ENCODE data around the gene FAM3B.
A peak's percentile ranks its signal among the peaks of the same experiment; 100 is the strongest.
"Not testable (repeated sequence)": the region's sequence is repeated elsewhere in the genome, so short reads cannot be mapped to it uniquely, and the experiment has no call there.

Gene FAM3B

DNA sequence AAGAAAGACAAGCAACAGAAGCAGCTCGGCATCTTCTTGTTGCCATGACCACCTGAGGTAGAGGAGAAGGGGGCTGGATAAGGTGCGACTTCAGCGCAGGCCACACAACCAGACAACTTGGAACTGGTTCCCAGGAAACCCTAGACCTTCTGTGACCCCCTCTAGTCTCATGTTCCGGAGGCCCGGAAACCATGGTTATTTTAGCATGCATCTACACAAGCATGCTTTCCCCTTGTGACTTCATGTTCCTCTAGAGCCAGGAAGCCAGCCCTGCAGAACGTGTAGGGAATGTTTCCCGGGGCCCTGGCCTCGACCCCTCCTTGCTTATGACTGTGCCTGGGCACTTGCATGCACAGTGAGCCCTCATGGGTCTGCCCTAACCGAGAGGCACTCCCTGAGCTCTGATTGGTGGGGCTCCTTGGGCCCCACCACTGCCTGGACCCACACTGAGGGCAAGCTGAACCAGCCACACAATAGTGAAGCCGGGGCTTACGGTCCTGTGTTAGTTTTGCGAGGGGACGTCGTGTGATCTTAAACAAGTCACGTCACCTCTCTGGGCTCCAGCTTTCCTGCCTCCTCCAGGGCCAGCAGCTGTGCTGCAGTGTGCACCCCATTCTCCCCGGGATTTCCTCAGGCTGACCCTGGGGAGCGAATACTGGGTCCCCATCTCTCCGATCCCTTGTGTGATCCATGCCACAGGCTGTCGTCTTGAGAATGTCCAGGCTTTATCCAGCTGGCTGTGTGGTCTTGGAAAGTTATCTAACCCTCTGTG lies 33.2 kb downstream of the FAM3B start:
- no peak for DNase-seq (ENCODE audit: low read depth in 2 of 2)

DNA sequence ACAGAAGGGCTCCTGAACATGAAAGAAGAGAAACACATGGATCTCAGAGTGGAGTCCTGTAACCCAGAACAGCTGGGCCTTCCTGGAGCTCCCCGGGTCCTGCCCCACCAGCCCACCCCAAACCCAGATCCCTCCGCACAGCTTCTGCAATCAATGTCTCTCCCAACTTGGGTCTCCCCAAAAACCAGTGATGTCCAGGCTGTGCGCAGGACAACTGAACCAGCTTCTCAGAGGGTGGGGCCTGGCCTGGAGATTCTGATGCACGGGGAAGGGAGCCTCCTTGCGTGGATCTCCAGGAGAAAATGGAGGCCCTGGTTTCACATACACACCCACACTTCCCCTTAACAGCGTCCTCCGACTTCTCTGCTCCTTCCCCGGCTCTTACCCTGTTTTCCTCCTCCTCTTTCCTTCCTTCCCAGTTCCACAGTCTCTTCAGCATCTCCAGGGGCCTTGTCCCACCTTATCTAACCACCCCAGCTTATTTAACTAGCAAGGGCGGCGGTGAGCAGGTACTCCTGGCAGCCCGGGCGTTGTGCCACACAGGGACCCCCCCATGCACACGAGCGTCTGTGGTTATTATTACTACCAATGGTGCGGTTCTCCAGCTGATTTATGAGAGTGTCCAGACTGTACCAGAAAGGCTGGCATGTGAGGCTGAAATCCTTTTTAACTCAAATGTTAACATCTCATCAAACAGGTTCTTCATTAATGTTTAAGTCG lies 34.0 kb downstream of the FAM3B start:
- no peak for DNase-seq (ENCODE audit: low read depth in 2 of 2)

DNA sequence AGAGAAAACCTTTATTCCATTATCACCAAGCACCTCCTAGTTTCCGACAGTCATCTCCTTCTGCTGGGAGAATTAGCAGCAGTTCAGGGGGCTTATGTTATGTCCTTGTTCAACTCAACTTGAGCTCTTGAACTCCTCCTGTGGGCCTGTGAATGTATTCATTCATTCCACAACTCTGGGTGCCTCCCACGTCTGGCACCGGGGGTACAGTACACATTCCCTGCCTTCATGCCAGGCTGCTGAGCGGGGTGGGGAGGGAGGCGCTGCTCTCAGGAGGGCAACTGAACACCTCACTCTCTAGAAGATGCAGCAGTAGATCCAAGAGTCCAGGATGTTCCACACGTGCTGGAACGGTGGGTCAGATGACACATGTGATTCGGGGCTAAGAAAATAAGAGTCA lies 40.9 kb downstream of the FAM3B start:
- DNase-seq (ENCODE audit: low read depth in 2 of 2) = no peak

DNA sequence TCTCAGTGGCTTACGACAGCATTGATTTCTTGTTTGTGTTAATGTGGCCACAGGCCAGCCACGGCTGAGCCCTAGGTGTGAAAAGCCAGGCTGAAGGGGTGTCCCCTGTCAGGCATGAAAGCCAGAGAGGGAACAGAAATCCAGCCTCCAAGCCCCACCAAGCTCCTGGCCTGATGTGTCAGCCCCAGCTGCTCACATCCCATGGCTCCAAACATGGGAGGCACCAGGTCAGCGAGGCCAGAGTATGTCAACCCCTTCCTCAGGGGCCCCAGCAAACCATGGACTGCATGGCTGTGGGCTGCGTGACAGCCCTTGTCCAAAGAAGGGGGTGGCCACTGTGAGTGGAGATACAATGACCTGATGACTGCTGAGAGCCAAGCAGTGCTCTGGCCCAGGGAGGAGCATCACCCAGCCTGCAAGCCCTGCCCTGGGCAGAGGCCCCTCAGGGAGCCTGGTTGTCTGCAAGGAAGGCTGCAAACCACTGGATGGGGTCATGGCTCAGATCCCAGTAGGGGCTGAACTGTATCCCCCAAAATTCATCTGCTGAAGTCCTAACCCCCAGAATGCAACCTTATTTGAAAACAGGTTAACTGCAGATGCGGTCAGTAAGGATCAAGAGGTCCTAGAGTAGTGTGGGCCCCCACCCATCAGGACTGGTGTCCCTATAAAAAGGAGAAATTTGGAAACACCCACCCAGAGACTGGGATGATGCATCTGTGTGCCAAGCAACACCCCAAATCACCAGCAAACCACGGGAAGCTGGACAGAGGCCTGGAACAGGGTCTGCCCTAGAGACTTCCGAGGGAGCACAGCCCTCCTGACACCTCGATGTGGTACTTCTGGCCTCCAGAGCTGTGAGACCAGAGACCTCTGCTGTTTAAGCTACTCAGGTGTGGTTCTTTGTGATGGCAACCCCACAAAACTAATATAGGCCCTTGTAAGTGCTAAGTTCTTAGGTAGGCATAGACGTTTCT lies 41.9 kb downstream of the FAM3B start:
- no peak for DNase-seq (ENCODE audit: low read depth in 2 of 2)

DNA sequence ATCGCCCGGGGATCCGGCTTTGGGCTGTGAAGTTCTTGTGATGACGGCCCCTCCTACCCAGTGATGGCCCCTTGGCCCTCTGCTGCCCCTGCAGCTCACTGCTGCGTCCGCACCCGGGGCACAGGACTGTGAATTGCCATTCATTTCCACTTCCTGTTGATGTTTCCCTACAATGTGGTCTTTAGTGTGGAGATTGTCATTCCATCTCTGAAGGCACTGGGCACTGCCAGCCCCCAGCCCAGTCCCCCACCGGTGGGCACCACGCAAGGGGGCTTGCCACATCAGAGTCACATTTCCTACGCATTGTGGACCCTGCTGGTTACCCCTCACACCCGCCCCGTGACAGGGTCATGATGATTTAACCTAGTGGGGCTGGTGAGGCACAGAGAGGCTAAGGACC lies 42.7 kb downstream of the FAM3B start:
- no peak for DNase-seq (ENCODE audit: low read depth in 2 of 2)

DNA sequence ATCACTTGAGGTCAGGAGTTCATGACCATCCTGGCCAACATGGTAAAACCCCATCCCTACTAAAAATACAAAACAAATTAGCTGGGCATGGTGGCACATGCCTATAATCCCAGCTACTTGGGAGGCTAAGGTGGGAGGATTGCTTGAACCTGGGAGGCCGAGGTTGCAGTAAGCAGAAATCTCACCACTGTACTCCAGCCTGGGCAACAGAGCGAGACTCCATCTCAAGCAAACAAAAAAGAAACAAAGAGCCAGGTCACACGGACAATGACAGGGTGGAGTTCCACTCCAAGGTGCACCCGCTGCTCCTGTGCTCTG lies 43.1 kb downstream of the FAM3B start:
- not testable (repeated sequence) for DNase-seq (ENCODE audit: low read depth in 2 of 2)

DNA sequence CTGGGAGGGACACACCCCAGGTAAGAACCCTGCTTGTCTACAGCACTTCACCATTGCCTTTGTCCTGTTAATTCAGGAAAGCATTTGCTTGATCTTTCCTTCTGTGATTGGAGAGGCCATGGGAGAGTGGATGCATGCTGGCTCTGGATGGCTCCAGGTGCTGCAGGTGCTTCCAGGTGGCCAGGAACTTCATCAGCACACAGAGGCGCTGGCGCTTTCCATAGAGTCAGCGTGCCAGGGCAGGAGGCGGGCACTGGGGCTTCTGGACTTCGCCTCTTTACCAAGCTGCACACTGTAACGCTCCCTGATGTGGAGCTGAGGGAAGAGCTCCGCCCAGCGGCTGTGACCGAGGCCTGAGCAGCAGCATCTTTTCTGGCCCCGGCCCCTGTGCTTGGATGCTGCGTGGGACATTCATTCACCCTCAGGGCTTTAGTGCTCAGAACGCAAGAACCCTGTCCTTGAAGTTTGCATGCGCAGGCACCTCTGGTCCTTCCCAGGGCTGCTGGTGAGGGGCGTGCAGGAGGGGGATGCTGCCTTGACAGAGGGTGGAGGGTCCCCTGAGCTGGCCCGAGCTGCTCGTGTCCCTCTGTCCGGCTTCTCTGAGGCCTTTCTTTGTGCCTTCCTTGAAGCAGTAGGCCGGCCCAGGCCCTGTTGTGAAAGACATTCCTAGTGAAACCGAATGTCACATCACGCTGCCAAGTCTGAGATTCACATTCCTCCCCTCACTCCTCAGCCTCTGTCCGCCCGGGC lies 43.6 kb downstream of the FAM3B start:
- no peak for DNase-seq (ENCODE audit: low read depth in 2 of 2)

DNA sequence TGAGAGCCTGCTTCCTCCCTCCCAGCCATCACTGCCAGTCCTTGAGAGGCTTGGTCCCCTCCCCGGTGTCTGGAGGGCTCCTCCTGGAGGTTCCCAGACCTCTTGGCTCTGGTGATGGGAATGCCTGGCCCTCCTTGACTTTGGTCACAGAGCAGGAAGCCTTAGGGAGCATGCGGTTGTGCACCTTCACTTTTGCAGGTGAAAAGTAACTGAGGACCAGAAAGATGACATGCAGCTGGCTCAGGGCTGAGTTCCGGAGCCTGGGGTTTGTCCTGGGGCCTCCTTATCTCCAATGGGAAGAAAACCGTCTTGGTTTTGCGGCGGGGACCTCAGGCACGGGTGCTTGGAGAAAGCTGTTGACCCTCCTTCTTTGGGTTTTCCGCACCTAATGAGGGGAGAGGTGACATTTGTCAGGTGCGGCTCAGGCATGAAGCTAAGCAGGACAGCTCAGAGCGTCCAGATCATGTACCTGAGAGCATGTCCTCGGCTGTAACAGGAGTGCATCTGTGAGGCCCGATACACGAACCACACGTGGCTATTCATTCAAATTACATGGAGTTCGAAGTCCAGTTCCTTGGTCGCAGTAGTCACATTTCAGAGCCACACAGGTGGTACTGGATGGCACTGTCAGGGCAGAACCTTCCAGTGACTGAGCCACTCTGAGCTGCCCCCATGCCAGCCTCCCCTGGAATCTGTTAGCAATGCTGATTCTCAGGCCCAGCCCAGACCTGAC lies 44.6 kb downstream of the FAM3B start:
- DNase-seq (ENCODE audit: low read depth in 2 of 2) = no peak

DNA sequence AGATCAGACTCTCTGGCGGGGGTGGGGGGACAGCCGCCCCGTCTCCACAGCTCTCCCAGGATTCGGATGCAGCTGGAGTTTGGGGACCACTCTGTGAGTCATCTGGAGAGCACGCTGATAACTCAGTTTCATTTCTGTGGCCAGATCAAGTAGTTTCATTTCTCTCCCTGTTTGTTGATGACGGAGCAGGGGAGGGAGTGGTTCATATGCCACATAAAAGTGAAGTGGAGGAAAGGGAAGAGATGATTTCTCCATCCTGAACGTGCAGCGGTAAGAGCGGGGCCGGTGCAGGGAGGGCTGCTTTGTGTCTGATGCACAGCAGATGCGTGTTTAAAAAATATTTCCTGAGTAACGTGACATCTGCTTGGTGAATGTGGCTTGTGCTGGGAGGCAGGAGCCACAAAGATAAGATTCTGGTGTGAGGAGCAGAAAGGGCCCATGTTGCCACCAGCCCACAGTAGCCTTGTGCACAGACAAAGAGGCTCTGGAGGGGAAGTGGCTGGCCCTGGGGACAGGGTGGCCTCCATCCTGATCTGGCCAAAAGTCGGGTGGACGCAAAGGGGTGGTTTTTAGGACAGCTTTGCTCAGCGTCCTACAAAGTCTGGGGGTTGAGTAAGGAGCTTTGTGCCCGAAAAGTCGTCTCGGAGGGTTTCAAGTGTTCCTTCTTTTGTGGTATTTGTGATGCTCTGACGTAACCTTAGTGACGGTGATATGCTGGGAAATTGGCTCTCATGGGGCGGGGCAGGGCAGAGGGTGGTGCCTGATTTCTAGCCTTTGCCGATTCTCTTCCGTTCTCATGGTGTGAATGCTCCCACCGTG lies 45.4 kb downstream of the FAM3B start, which contains the start of gene MX2:
MX2 (plus strand) TSS at position 242 of the 819 bp plus-strand sequence. CDS start 14,880 bp downstream, outside the sequence.
- DNase-seq (ENCODE audit: low read depth in 2 of 2) = peak; percentile 51 to 71

DNA sequence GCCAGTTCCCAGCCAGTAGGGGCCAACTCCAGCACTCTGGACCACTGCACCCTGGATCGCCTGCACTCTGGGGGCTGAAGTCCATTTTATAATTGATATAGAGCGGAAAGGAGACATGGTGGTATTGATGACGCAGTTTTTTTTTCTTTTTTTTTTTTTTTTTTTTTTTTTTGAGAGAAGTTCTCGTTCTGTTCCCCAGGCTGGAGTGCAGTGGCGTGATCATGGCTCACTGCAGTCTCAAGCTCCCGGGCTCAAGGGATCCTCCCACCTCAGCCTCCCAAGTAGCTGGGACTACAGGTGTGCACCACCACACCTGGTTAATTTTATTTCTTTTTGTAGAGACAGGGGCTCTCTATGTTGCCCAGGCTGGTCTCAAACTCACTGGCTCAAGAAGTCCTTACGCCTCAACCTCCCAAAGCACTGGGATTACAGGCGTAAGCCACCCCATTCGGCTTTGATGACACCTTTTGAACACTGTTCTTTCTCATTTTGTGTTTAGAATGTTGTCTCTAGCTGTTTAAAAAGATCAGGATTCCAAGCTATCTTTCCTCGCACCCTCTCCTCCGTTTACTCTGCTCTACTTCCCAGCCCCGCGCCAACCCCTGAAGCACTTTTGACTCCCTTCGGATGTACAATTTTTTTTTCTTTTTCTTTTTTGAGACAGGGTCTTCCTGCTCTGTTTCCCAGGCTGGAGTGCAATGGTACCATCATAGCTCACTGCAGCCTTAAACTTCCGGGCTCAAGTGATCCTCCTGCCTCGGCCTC lies 46.2 kb downstream of the FAM3B start:
- DNase-seq (ENCODE audit: low read depth in 2 of 2) = no peak

DNA sequence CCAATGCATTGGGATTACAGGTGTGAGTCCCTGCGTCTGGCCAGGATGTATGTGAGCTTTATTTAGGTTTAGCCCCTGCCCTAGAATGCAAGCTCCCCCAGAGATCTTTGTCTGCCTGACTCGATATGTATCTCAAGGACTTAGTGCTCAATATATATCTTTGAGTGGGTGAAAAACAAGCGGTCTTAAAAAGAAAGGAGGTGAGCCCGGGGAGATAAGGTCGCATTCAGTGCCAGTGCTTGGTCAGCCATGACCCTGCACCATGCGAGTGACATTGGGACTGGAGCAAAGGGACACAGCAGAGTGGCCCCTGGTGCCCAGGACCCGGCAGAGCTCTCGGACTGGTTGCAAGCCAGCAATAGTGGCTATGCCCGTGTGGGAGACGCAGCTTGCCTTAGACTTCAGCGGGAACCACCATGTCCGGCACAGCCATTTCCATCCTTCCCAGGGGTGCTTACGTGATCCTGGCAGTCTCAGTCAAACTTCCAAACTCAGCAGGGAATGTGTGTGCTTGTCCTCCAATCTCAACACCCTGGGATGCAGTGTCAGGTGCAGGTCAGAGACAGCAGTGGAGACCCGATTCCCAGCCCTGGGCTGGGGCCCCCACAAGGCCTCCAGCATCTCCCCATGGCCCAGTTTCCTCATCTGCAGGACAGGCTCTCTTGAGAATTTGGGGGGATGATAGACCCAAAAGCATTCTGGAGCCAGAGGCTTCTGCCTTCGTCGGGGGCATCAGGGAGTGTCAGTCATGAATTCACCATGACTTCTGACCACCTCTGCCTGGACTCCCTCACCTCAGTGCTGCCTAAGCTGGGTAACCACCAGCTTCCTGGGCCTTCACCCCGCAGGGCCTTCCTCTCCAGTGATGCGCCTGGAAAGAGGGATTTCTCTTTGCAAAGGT lies 47.0 kb downstream of the FAM3B start:
- no peak for DNase-seq (ENCODE audit: low read depth in 2 of 2)

DNA sequence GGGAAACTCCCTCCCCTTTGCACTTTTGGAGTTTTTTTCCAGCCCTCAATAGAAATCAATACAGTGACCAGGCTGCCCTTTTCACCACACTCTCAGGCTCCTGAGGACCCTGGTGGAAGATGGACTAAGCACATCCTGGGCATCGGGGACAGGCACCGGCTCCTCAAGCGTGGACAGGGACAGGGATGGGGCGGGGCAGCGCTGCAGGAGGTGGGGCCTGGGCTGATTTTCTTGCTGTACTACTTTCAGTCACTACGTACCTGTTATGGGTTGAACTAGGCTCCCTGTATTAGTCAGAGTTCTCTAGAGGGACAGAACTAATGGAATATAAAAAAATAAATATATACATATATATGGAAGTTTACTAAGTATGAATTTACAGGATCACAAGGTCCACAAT lies 47.7 kb downstream of the FAM3B start:
- no peak for DNase-seq (ENCODE audit: low read depth in 2 of 2)

DNA sequence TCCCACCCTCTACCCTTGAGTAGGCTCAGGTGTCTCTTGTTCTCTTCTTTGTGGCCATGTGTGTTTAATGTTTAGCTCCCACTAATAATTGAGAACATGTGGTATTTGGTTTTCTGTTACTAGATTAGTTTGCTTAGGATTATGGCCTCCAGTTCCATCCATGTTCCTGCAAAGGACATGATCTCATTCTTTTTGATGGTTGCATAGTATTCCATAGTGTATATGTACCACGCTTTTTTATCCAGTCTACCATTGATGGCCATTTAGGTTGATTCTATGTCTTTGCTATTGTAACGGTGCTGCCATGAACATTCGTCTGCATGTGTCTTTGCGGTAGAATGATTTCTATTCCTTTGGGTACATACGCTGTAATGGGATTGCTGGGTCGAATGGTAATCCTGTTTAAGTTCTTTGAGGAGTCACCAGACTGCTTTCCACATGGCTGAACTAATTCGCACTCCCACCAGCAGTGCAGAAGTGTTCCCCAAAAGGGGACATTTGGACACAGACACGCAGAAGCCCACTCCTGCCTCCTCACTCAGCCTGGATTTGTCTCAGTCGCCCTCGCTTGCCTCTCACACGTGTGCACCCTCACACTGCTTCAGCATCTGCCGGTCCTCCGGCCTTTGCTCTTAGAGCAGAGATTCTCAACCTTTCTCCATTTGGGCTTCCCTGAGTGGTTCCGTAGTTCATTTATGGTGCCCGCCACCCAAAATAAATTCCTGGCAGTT lies 48.9 kb downstream of the FAM3B start:
- no peak for DNase-seq (ENCODE audit: low read depth in 2 of 2)

DNA sequence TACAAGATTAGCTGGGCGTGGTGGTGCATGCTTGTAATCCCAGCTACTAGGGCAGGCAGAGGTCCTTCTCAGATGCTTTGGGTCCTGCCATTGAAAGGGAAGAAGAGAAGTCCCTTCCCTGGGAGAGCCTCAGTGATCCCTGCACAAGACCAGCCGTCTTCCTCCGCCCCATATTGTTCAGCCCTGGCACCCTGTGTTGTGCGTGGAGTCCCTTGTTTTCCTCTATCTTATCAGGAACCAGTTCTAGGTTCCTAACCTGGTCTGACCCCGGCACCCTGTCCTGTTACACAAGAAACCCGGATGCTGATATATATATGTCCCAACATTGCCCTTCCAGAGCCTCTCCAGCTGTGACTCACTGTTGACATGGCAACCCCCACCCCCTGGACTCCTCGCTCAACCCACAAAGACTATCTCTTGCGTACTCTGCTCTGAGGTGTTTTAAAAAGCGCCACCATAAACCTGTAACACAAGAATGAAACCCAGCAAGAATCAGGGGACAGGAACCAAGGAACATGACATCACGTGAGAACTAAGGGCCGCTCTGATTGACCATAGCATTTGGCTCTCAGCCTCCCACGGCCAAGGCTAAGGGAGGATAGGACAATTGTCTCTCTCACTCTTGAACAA lies 50.0 kb downstream of the FAM3B start:
- DNase-seq (ENCODE audit: low read depth in 2 of 2) = no peak

DNA sequence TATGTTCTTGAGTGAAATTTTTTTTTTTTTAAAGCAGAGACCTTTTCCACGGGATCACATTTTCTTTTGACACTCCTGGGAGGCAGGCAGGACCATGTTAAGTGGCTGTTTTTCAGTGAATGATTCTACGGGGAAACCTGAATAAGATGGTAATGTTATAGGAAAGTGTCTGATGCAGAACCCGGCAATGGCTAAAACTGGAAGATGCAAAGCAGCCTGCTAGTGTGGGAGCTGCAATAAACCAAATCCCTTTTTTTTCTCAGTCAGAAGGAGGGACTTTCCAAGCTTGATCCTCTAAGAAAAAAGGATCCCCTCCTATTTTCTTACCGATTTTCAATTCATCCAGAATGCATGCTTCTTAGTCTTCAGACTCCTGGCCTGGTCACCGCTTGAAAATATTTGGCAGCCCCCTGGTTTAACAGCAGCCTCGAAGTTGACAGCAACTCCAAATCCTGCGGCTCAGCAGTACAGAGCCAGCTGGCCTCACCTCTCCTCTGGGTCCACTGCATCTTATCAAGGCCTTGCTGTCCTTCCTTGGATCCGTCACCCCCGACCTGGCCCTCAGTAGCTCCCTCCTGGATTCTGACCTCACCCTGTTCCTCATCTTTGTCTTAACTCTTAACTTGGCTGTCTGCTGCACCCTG lies 50.8 kb downstream of the FAM3B start:
- DNase-seq (ENCODE audit: low read depth in 2 of 2) = no peak

DNA sequence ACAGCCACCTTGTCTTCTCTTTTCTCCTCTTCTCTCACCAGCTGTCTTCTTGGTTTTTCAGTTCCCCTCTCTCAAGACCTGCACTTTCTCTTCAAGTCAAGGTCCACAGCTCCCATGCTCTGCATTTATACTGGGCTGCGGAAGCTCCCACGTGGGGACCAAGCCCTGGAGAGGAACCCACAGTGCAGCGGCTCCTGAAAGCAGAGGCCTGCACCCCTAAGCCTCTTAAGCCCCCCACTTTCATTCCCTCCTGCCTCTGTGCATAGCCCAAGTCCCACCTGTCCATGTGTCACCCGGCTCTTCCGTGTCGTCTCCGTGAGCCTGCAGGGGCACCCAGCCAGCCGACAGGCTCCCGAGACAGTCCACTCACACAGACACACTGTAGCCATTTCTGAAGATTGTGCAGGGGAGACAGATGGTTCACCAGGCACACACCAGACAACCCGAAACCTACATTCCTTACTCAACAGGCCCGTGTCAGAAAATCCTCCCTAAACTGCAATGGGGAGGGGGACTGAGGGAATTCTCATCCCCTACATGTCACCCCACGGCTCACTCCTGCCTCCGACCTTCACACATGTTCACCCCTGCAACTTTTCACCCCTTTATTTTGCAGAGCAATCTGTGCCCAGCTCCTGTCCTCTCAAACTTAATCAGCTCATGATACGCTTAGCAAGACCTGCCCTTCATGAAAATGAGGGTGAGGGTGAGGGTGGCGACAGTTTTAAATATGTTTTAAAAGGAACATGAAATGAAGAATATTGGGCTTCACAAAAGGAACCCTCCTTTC lies 51.5 kb downstream of the FAM3B start:
- no peak for DNase-seq (ENCODE audit: low read depth in 2 of 2)
